Panc1 (cell line): ENCODE measurements around the gene ZBTB7C. TPM values are rescaled to one million over a fixed set of nuclear protein-coding genes. Genes with fewer than 3 reads are reported as not detected.

Experiments used
- ATAC-seq: fragments of 200-7000 bp; cut with Tn5 transposase; 2 replicates; pipeline ENCODE4 v1.9.1; 2020; ENCODE audit warnings: mild to moderate bottlenecking, moderate library complexity
- BruUV-seq: library from RNA; stranded (reverse); fragments of 400-500 nt; replicated peaks from 2 replicates; lab custom pipeline; 2021; lab: Mats Ljungman, UMichigan
- CTCF ChIA-PET: fragments of 300-600 bp; sonication (Branson Sonifier 250); formaldehyde crosslinking; loops from one replicate; lab custom pipeline; 2022; ENCODE audit warnings: antibody characterized with exemption; lab: Charles Lee
- POLR2A ChIA-PET: fragments of 300-600 bp; sonication (Branson Sonifier 250); formaldehyde crosslinking; loops from one replicate; lab custom pipeline; 2022; ENCODE audit warnings: antibody characterized with exemption; lab: Charles Lee
- DNase-seq: peaks from one replicate; pipeline ENCODE4 v3.0.0-alpha.2; 2010; ENCODE audit warnings: low read depth, low spot score
- H3K27ac ChIP-seq: 2 replicates; pipeline ENCODE4 v1.5.1; 2011; ENCODE audit warnings: mild to moderate bottlenecking, low read length, inconsistent platforms
- H3K27me3 ChIP-seq: fragments of 200-500 bp; sonication (Bioruptor generic); 2 replicates; pipeline ENCODE4 v1.6.0; 2014; ENCODE audit warnings: low read length, inconsistent platforms; ENCODE audit not compliant: control insufficient read depth, insufficient read depth
- H3K36me3 ChIP-seq: fragments of 200-500 bp; sonication (Bioruptor generic); 2 replicates; pipeline ENCODE4 v1.5.1; 2014; ENCODE audit warnings: inconsistent platforms, mild to moderate bottlenecking, low read length, moderate library complexity; ENCODE audit not compliant: control insufficient read depth, insufficient read depth
- H3K4me1 ChIP-seq: 2 replicates; pipeline ENCODE4 v1.5.1; 2011; ENCODE audit warnings: inconsistent platforms, mild to moderate bottlenecking, low read length, moderate library complexity; ENCODE audit not compliant: control insufficient read depth, insufficient read depth
- H3K4me3 ChIP-seq, 2 experiments: 2 replicates each; pipeline ENCODE4 v1.5.1; 2011 to 2012; ENCODE audit warnings: low read depth in 2 of 2, low read length in 2 of 2, mild to moderate bottlenecking in 2 of 2, inconsistent platforms in 1 of 2, moderate library complexity in 1 of 2
- H3K9me3 ChIP-seq: fragments of 200-500 bp; sonication (Bioruptor generic); 2 replicates; pipeline ENCODE4 v1.5.1; 2014; ENCODE audit warnings: low read depth, mild to moderate bottlenecking, inconsistent platforms, low read length, moderate library complexity; ENCODE audit not compliant: control insufficient read depth, insufficient read depth
- CTCF ChIP-seq: fragments of 450-650 bp; IDR thresholded peaks from 2 replicates; pipeline ENCODE4 v1.5.1; 2017; ENCODE audit warnings: mild to moderate bottlenecking
- POLR2AphosphoS5 ChIP-seq: IDR thresholded peaks from 2 replicates; pipeline ENCODE4 v1.6.1; 2012; ENCODE audit warnings: mild to moderate bottlenecking, low read depth, low read length, moderate library complexity
- REST ChIP-seq, 2 experiments: IDR thresholded peaks; 2 replicates each; pipeline ENCODE4 v1.6.1; 2011 to 2012; ENCODE audit warnings: low read depth in 2 of 2, control low read depth in 1 of 2, low read length in 1 of 2, mild to moderate bottlenecking in 1 of 2, moderate library complexity in 1 of 2; ENCODE audit not compliant: insufficient read depth in 1 of 2
- SIN3A ChIP-seq: IDR thresholded peaks from 2 replicates; pipeline ENCODE4 v1.6.1; 2012; ENCODE audit warnings: low read depth, mild to moderate bottlenecking, low read length, moderate library complexity, borderline replicate concordance; ENCODE audit not compliant: insufficient read depth
- TCF7L2 ChIP-seq: IDR thresholded peaks from 2 replicates; pipeline ENCODE4 v1.6.1; 2011; ENCODE audit warnings: mild to moderate bottlenecking, low read depth, low read length, inconsistent platforms
- in situ Hi-C: cut with HindIII; loops from 2 replicates; pipeline ENCODE4 v1.10.0; 2016; ENCODE audit warnings: low sequenced_read_pairs, low pct_unique_long_range_greater_than_20kb
- intact Hi-C: fragments of 100-400 bp; cut with micrococcal nuclease; formaldehyde crosslinking; loops from one replicate; pipeline ENCODE4 v1.10.0; 2022; ENCODE audit not compliant: unreplicated experiment
- total RNA-seq: library from RNA; stranded (reverse); gene quantifications from one replicate; pipeline ENCODE4 v1.2.1, GENCODE V29; 2021; ENCODE audit not compliant: unreplicated experiment

Gene ZBTB7C
- total RNA-seq, 1 experiment from 2014 or later = 0.03 TPM

GRCh38 chr18:48206887-48207286 is 202.3 kb downstream of the ZBTB7C start:
- ChIA-PET CTCF (no interaction called here), POLR2A (no interaction called here)
- DNase-seq (no peak), ATAC-seq (no peak)
- Histone ChIP-seq H3K4me1 (no peaks in the 10 kb centered on the region), H3K27me3 (no peaks in the 10 kb centered on the region), H3K4me3 (no peak overlapping the region), H3K27ac (no peak overlapping the region), H3K9me3 (no peaks in the 10 kb centered on the region), H3K36me3 (no peaks in the 10 kb centered on the region)
- in situ Hi-C loops = no loop called here
- intact Hi-C loops = no loop called here
- TF ChIP-seq POLR2AphosphoS5 (no peak), SIN3A (no peak), CTCF (no peak), TCF7L2 (no peak), REST (IDR thresholded peaks at IDR 0.05; ENCODE audit: insufficient read depth in 1 of 2, low read depth in 2 of 2, low read length in 1 of 2) (no peak)
- BruUV-seq = no TSS peak

- POLR2A ChIA-PET = no interaction called here
- intact Hi-C loops = no loop called here
Observed at GRCh38 chr18:48203961-48204666, 205.1 kb downstream of the ZBTB7C start.

More at GRCh38 chr18:48203961-48204666, 205.1 kb downstream of the ZBTB7C start:
- Histone ChIP-seq H3K4me1 (no peaks in the 10 kb centered on the region), H3K27me3 (peaks cover 4% of the 10 kb centered on the region; the same call in 1 of the 2 replicates), H3K9me3 (no peaks in the 10 kb centered on the region), H3K36me3 (no peaks in the 10 kb centered on the region), H3K4me3 (no peak overlapping the region), H3K27ac (no peak overlapping the region)
- ATAC-seq (no peak), DNase-seq (no peak)
- CTCF ChIA-PET = no interaction called here
- TF ChIP-seq CTCF (no peak), REST (IDR thresholded peaks at IDR 0.05; ENCODE audit: insufficient read depth in 1 of 2, low read depth in 2 of 2, low read length in 1 of 2) (no peak), POLR2AphosphoS5 (no peak), SIN3A (no peak), TCF7L2 (no peak)
- no TSS peak for BruUV-seq
- in situ Hi-C loops = no loop called here
